Heart right ventricle (tissue), 16 donors: ENCODE data around the gene ECM1. TPM values are rescaled to one million over a fixed set of nuclear protein-coding genes. Genes with fewer than 3 reads are reported as not detected.

ENCODE experiments used
- ATAC-seq, 8 donors: fragments of 200-7000 bp; cut with Tn5 transposase; one replicate each; pipeline ENCODE4 v1.9.1; 2020; ENCODE audit warnings: mild to moderate bottlenecking in 8 of 8, moderate library complexity in 8 of 8, moderate number of reproducible peaks in 1 of 8
- DNase-seq, 2 donors: peaks; one replicate each; pipeline ENCODE4 v3.0.0-alpha.2; 2020
- H3K27ac ChIP-seq, 10 donors: fragments of 200-600 bp; sonication (generic) in 2 of 10; one replicate each; pipeline versions ENCODE4 v1.5.0 to v1.8.0; 2020 to 2022; ENCODE audit warnings: mild to moderate bottlenecking in 3 of 10
- H3K27me3 ChIP-seq, 7 donors: fragments of 200-600 bp; one replicate each; pipeline ENCODE4 v1.8.0; 2021 to 2022; ENCODE audit warnings: mild to moderate bottlenecking in 2 of 7
- H3K36me3 ChIP-seq, 9 donors: fragments of 200-600 bp; sonication (generic) in 1 of 9; one replicate each; pipeline versions ENCODE4 v1.5.0 to v1.8.0; 2020 to 2022; ENCODE audit warnings: mild to moderate bottlenecking in 2 of 9
- H3K4me1 ChIP-seq, 9 donors: fragments of 200-600 bp; sonication (generic) in 1 of 9; one replicate each; pipeline versions ENCODE4 v1.5.0 to v1.8.0; 2020 to 2022; ENCODE audit warnings: mild to moderate bottlenecking in 4 of 9
- H3K4me3 ChIP-seq, 10 donors: fragments of 200-600 bp; sonication (generic) in 2 of 10; one replicate each; pipeline versions ENCODE4 v1.5.0 to v1.8.0; 2020 to 2022; ENCODE audit warnings: mild to moderate bottlenecking in 7 of 10, moderate library complexity in 2 of 10
- H3K9me3 ChIP-seq, 11 donors: fragments of 200-600 bp in 10 of 11; sonication (generic) in 2 of 11; one replicate each; pipeline versions ENCODE4 v1.5.0 to v1.8.0; 2013 to 2022; ENCODE audit warnings: mild to moderate bottlenecking in 2 of 11, control low read depth in 1 of 11, moderate library complexity in 1 of 11
- WGBS, 2 donors: extraction: QIAGEN DNeasy Blood & Tissue Kit; methylation state at CpG; one replicate each; pipeline ENCODE4 v1.1.7; 2013; ENCODE audit warnings: inconsistent platforms in 1 of 2; 5-methylcytosine and 5-hydroxymethylcytosine counted together
- intact Hi-C, 10 donors: fragments of 100-400 bp; cut with DNase I; formaldehyde crosslinking; loops; one replicate each; pipeline versions ENCODE4 v1.11.1 to v1.14.2; 2022
- polyA plus RNA-seq, 2 donors: library from polyadenylated mRNA; stranded (reverse); fragments of 200-250 nt; gene quantifications; one replicate each; pipeline ENCODE4 v1.2.3, GENCODE V29; 2013
- total RNA-seq, 10 donors: library from RNA; stranded (reverse); fragmentation: NEBNext Ultra II Directional in 3 of 10; extraction: Animal tissue kit (Norgen Biotek cat#: 25700) in 3 of 10; gene quantifications; one replicate each; pipeline versions ENCODE4 v1.2.1 to v1.2.4, GENCODE V29; 2021 to 2023
- TF ChIP-seq, protein P1 (sequence below), 9 donors: fragments of 200-600 bp; sonication (generic) in 2 of 9; IDR thresholded peaks; one replicate each; pipeline versions ENCODE4 v1.5.0 to v1.8.0; 2021 to 2022; ENCODE audit warnings: antibody characterized with exemption in 9 of 9, mild to moderate bottlenecking in 5 of 9, moderate library complexity in 1 of 9
- donor health status: Arrhythmogenic right ventricular cardiomyopathy.
- donor health status: ischemic (EF 13 %, LVEDD 7.1; RV severe dilation, severe dysfunction).
- donor health status: healthy with polysubstance abuse.
- donor health status: DM: no; HTN: yes; CAD: no.
- donor health status: DM: no; HTN: no; CAD: no.
- donor health status: ischemic (EF 25% LVEDD 6.9; RV normal size, moderate dysfunction).
- donor health status: ischemic (EF 25% LVEDD 5.7; RV mildly dilated, moderate dysfunction).
- donor health status: healthy.
- donor health status: DM: yes; HTN: yes; CAD: no.
- donor health status: Ischemic cardiomyopathy.
- donor health status: ischemic (EF 35%, LVEDD 5.7; RV mildly dilated, moderate dysfunction).
- donor health status: nonischemic (EF 11% LVEDD 7.7; RV severe dilation, severe dysfunction).
- donor health status: DM: yes; HTN: yes; CAD: no.
- donor health status: PGD.
- donor health status: ischemic (EF 29% LVEDD 5.4; RV normal size, mild dysfunction).
- donor health status: nonischemic (EF 23%, LVEDD 6.1; RV moderate dilation, normal function).

ECM1 gene
- total and polyA plus RNA-seq, 12 donors, result 5.8 to 28.2 (median 15.8) TPM

DNA sequence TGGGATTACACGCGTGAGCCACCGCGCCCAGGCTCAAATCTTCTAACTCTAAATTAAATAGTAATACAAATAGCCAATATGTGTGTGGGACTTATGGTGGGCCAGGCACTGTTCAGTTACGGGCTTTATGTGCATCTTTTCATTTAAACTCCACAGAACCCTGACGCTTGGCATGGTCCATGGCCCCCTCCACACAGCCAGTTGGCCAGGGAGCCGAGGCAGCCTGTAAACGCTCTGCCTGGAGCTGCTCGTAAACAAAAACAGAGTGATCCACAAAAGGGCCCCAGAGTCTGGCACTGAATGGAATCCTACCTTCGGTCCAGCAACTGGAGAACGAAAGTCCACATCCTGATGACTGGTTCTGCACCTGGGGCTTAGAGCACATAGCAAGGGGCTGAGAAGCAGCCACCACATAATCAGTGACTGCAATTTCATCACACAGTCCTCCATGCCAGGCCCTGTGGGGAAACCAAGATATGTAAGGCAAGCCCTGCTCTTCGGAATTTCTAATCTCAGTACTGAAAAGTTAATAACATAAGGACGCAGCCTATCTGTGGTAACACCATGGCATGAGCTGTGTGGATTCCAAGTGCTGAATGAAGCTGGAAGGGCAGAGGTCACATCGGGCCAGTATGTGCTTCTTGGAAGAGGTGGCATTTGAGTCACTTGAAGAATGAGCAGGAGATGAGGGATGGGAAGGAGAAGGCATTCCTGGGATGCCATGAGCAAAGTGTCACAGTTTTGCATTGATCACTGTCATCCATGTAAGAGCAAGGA lies 27.8 kb downstream of the ECM1 start:
- H3K27ac ChIP-seq, result peak overlapping the region; percentile 20 to 89 (median 50)
- H3K9me3 ChIP-seq, result no peaks in the 10 kb centered on the region
- H3K4me3 ChIP-seq, result no peak overlapping the region
- whole genome bisulfite sequencing, 2 donors, result 70 to 78% methylated on average over 14 of the region's 14 CpGs
- peak in 3 of 8 donors; percentile 11 to 30 (median 28) for ATAC-seq
- TF ChIP-seq, protein P1, sequence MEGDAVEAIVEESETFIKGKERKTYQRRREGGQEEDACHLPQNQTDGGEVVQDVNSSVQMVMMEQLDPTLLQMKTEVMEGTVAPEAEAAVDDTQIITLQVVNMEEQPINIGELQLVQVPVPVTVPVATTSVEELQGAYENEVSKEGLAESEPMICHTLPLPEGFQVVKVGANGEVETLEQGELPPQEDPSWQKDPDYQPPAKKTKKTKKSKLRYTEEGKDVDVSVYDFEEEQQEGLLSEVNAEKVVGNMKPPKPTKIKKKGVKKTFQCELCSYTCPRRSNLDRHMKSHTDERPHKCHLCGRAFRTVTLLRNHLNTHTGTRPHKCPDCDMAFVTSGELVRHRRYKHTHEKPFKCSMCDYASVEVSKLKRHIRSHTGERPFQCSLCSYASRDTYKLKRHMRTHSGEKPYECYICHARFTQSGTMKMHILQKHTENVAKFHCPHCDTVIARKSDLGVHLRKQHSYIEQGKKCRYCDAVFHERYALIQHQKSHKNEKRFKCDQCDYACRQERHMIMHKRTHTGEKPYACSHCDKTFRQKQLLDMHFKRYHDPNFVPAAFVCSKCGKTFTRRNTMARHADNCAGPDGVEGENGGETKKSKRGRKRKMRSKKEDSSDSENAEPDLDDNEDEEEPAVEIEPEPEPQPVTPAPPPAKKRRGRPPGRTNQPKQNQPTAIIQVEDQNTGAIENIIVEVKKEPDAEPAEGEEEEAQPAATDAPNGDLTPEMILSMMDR (IDR thresholded peaks at IDR 0.05), result no peak
- H3K27me3 ChIP-seq, result no peaks in the 10 kb centered on the region
- peaks cover 2 to 58% (median 19%) of the 10 kb centered on the region in 9 donors for H3K4me1 ChIP-seq
- intact Hi-C loops, result loop anchor here in 2 of 10 donors (5.0 to 10.0 kb wide), 2 partner anchors 61 to 63 kb away; no protein-coding TSS in a partner anchor
- H3K36me3 ChIP-seq, result no peaks in the 10 kb centered on the region
- DNase-seq, result no peak

DNA sequence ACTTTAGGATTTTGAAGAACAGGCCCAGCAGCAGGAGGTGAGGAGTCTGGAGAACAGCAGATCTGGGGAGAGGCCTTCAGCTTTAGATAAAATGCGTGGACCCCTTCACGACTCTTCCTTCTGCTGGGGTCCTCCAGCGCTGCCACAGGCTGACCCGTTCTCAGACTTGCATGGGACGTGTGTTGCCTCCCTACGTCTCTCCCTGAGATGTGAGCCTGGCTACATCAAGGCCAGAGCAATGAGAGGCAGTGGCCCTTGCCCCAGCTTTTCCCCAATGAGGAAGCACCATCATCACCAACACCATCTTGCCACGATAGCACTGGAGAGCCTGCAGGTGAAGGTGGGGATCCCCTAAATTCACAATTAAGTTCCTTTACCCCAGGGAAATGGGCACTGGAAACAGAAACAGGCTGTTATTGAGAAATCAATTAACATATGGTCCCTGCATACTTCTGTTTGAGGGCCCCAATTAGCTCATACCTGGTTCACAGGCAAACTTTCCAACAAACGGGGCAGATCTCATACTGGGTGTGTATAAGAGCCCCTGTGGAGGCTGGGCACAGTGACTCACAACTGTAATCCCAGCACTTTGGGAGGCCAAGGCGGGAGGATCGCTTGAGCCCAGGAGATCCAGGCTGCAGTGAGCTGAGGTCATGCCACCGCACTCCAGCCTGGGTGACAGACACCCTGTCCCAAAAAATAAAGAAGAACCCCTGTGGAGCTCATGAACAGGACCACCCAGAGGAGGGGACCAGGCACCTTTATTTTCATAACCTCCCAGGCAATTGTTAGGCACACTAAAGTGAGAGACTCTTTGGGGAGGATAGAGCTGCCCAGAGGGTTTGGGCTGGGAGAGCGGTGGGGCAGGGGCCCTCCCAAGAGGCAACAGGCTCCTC lies 29.2 kb downstream of the ECM1 start:
- 96% methylated on average over 12 of the region's 12 CpGs for WGBS, 2 donors

DNA sequence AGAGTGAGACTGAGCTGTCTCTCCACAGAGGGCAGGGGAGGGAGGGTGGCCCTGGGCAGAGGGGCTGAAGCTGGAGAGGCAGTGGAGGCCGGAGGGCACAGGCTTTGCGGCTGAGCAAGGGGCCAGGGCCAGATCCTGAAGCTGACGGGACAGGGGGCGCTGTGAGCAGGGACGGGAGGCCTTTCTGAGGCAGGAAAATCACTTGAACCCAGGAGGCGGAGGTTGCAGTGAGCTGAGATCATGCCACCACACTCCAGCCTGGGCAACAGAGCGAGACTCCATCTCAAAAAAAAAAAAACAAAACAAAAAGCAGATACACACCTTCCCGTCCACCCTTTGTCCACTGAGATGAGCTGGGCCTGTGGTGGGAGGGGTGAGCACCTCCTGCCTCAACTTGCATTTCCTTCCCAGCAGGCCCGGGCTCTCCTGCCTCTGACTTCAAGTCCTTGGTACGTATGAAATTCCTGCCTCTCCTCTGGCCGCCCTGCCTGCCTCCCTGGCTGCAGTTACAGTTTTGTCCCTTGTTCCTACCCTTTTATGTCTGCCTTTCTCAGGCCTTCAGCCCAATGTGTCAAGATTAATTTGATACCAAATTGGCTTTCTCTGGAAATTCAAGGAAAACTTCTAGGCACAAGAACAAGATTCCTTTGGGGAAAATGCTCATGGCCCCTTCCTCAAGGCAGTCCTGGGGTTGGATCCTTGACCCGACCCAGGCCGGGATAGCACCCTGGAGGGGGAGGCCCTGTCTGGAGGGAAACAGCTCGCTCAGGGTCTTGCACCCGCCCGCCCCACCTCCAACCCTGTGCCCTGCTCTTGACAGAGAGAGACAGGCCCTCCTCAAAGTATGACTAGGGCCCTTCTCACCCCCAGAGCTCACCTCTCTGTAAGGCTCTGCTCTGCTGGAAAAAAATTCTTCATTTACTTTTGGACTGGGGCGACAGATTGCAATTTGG lies 30.1 kb downstream of the ECM1 start:
- ATAC-seq, result peak in 2 of 8 donors; percentile 26 to 43
- Histone ChIP-seq H3K27ac (peak overlapping the region in 3 of 10 donors; percentile 9 to 36 (median 26)), H3K36me3 (no peaks in the 10 kb centered on the region), H3K4me1 (peaks cover 0 to 39% (median 15%) of the 10 kb centered on the region in 9 donors), H3K9me3 (no peaks in the 10 kb centered on the region), H3K4me3 (no peak overlapping the region), H3K27me3 (no peaks in the 10 kb centered on the region)
- TF ChIP-seq, protein P1 (IDR thresholded peaks at IDR 0.05), result no peak
- no peak for DNase-seq
- intact Hi-C loops, result loop anchor here in 2 of 10 donors (5.0 to 10.0 kb wide), 2 partner anchors 63 to 66 kb away; no protein-coding TSS in a partner anchor
- 69 to 74% methylated on average over 17 of the region's 17 CpGs for WGBS, 2 donors

More for the DNA sequence above, 29.2 kb downstream of the ECM1 start:
- no peak for ATAC-seq
- no peaks in the 10 kb centered on the region for H3K9me3 ChIP-seq
- no peaks in the 10 kb centered on the region for H3K36me3 ChIP-seq
- DNase-seq, result no peak
- intact Hi-C loops, result loop anchor here in 2 of 10 donors (5.0 to 10.0 kb wide), 2 partner anchors 62 to 65 kb away; no protein-coding TSS in a partner anchor
- no peaks in the 10 kb centered on the region for H3K27me3 ChIP-seq
- peaks cover 2 to 48% (median 19%) of the 10 kb centered on the region in 9 donors for H3K4me1 ChIP-seq
- TF ChIP-seq, protein P1 (IDR thresholded peaks at IDR 0.05), result no peak
- peak overlapping the region in 1 of 10 donors; percentile 36 for H3K27ac ChIP-seq
- no peak overlapping the region for H3K4me3 ChIP-seq
